HG02943 (cell line): ENCODE results near the gene OSTF1.

Experiments used
- ATAC-seq: cut with Tn5 transposase; IDR thresholded peaks from one replicate; pipeline ENCODE4 v1.9.1; 2021; ENCODE audit warnings: mild to moderate bottlenecking, low read depth, moderate library complexity; ENCODE audit not compliant: unreplicated experiment

The OSTF1 gene

GRCh38 chr9:75117564-75117963 is 29.2 kb downstream of the OSTF1 start:
- ATAC-seq = no peak

- no peak for ATAC-seq
Observed at GRCh38 chr9:75120686-75121085, 32.4 kb downstream of the OSTF1 start.

- ATAC-seq = no peak
Observed at GRCh38 chr9:75121914-75122558, 33.7 kb downstream of the OSTF1 start.

GRCh38 chr9:75123696-75124095 is 35.4 kb downstream of the OSTF1 start:
- ATAC-seq = no peak

- no peak for ATAC-seq
Observed at GRCh38 chr9:75128535-75128934, 40.2 kb downstream of the OSTF1 start.

GRCh38 chr9:75130172-75130571 is 41.9 kb downstream of the OSTF1 start:
- no peak for ATAC-seq

- no peak for ATAC-seq
Observed at GRCh38 chr9:75130621-75131230, 42.4 kb downstream of the OSTF1 start.

GRCh38 chr9:75131700-75132099 is 43.4 kb downstream of the OSTF1 start:
- ATAC-seq = no peak

GRCh38 chr9:75132244-75132643 is 43.9 kb downstream of the OSTF1 start:
- ATAC-seq = no peak

GRCh38 chr9:75133396-75133795 is 45.1 kb downstream of the OSTF1 start:
- no peak for ATAC-seq

GRCh38 chr9:75134495-75134894 is 46.2 kb downstream of the OSTF1 start:
- no peak for ATAC-seq

- ATAC-seq = no peak
Observed at GRCh38 chr9:75138260-75139040, 50.1 kb downstream of the OSTF1 start.

- ATAC-seq = no peak
Observed at GRCh38 chr9:75139201-75139600, 50.9 kb downstream of the OSTF1 start.

- ATAC-seq = no peak
Observed at GRCh38 chr9:75140261-75140660, 51.9 kb downstream of the OSTF1 start.

GRCh38 chr9:75142202-75142601 is 53.9 kb downstream of the OSTF1 start:
- no peak for ATAC-seq

GRCh38 chr9:75146229-75146628 is 57.9 kb downstream of the OSTF1 start:
- no peak for ATAC-seq

GRCh38 chr9:75147638-75148037 is 59.3 kb downstream of the OSTF1 start:
- ATAC-seq = no peak

- ATAC-seq = no peak
Observed at GRCh38 chr9:75148561-75148960, 60.2 kb downstream of the OSTF1 start.

GRCh38 chr9:75149841-75150241 is 61.5 kb downstream of the OSTF1 start:
- ATAC-seq = no peak

- ATAC-seq = no peak
Observed at GRCh38 chr9:75150512-75150911, 62.2 kb downstream of the OSTF1 start.

- ATAC-seq = no peak
Observed at GRCh38 chr9:75152416-75152815, 64.1 kb downstream of the OSTF1 start.

- no peak for ATAC-seq
Observed at GRCh38 chr9:75156858-75157257, 68.5 kb downstream of the OSTF1 start.
